NCI-H510A (cell line): ENCODE data around the gene MTA1.

ENCODE experiments used
- DNase-seq: peaks from one replicate; lab custom pipeline; 2025; lab: John Stamatoyannopoulos, UW

Gene MTA1

GRCh38 chr14:105498430-105499255 is 79.0 kb downstream of the MTA1 start:
- no peak for DNase-seq

DNA sequence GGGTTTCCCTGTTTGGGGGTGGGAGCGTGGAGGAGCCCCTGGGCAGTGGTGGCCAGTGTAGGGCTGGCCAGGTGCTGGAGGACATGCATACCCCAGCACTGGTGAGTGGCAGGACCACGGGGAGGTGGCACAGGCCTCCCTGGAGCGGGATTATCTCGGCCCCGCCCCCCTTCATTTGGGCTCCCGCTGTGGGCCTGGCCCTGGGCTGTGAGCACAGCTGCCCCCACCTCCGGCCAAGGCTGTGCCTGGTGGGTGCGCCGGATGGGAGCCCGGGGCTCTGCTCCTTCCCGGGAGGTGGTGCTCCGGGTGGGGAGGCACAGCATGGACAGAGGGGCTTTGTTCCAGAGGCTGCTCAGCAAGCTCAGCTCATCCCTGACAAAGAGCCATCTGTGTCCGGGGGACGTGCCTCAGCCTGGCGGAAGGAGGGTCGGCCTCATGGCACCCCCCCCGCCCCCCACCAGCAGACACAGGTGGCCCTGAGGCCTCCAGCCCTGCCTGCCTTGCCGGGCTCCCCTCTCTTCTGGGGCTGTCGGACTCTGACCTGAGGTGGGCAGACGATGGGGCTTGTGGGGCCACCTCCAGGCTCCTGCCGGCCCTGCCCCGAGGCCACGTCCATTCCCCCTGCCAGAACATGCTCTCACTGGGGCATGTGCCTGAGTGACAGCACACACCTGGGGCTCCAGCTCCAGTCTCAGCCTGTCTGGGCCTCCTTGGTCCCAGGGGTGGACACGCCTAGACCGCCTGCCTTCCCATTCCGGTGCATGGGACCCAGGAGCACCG is 79.8 kb downstream of the MTA1 start:
- no peak for DNase-seq

- DNase-seq: no peak
Measured at GRCh38 chr14:105500036-105500725, 80.6 kb downstream of the MTA1 start.

DNA sequence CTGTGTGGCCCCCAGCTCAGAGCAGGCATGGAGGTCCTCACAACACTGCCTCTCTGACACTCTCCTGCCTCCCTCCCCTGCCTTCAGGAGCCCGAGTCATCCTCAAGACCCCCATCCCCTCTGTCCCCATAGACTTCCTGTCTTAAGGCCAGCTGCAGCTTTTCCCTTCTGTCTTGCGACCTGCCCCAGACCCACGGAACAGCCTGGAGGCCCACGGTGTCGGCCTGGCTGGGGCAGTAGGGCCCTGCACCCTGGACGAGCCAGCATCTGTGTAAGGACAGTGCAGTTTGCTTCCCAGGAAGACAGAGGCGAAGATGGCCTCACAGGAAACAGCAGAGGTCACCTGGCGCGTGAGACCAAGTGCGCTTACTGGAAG is 81.1 kb downstream of the MTA1 start:
- DNase-seq: no peak

- DNase-seq: no peak
Measured at GRCh38 chr14:105501504-105502291, 82.1 kb downstream of the MTA1 start.

- DNase-seq: no peak
Measured at GRCh38 chr14:105502446-105503295, 83.0 kb downstream of the MTA1 start.

GRCh38 chr14:105503296-105503640 is 83.6 kb downstream of the MTA1 start:
- DNase-seq: no peak

DNA sequence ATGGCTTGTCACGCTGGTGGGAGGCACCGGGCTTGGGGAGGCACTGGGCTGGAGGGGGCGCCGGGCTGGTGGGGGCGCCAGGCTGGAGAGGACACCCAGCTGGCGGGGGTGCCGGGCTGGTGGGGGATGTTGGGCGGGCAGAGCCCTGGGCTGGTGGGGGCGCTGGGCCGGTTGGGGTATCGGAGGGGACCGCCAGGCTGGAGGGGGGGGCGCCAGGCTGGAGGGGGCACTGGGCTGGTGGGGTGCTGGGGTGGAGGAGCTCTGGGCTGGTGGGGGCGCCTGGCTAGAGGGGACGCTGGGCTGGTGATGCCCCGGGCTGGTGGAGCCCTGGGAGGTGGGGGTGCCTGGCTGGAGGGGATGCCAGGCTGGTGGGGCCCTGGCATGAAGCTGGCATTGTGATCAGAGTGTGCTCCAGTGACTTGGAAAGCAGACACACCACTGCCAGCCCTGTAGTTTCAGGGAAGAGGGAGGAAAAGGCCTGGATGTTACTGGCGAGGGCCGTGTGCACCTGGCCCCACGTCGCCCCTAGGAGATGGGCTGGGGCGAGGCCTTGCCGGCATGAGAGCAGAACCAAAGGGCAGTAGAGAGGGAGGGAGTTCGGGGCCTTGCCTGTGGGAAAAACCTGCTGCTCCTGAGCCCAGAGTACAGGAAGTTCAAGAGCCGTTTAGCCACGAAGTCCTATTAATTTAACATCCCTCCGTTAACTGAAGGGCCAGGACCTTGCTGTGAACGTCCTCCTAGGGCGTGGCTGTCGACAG is 84.5 kb downstream of the MTA1 start:
- DNase-seq: no peak

DNA sequence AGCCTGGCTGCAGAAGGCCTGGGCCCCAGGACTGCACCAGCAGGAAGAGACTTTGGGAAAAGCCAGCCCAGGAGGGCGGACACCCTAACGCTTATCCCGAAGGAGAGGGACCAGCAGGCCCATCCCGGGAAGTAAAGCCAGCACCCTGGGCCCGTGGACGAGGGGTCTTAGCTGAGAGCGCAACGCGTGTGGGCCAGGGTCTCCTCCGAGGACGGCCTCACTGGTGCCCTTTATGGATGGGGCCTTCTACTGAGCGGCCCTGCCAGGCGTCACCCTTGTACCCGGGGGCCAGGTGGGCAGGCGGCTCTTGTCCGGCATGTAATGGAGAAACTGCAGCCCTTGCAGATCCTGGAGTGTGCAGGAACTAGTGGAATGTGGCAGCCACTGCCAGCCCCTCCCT is 85.5 kb downstream of the MTA1 start:
- DNase-seq: no peak

DNA sequence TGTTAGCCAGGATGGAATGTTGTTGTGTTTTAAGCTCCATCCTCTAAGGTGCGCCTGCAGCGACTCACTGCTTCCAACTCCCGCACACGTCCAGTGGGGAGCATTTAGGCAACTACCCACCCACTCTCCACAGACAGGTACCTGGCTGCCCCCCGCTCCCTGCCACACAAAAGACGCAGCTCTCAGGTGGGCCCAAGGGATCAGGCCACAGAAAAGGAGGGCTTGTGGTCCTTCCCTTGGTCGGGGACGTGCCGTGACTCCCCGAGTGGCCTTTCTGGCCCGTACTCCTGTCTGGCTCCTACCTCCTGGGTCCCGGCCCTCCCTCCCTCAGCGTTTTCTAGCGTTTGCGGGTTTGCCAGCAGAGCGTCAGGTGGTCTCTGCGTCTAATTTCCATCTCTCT is 87.6 kb downstream of the MTA1 start:
- DNase-seq: no peak

GRCh38 chr14:105508069-105508468 is 88.4 kb downstream of the MTA1 start:
- DNase-seq: no peak

- no peak for DNase-seq
Measured at GRCh38 chr14:105508601-105509000, 89.0 kb downstream of the MTA1 start.

DNA sequence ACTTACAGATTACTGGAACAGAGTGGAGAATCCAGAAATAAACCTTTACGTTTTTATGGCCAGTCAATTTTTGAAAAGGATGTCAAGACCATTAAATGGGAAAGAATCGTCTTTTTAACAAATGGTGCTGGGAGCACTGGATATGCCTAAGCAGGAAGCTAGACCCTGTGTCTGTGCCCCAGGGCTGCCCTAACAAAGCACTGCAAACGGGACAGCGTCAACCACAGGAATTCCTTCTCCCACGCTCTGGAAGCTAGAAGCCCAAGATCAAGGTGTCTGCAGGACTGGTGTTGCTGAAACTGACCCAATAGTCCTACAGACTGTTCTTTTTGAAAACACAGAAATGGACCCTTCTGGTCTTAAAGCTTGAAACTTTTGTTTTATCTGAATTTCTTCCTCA is 97.5 kb downstream of the MTA1 start:
- no peak for DNase-seq

- DNase-seq: no peak
Measured at GRCh38 chr14:105519946-105520698, 100.5 kb downstream of the MTA1 start.
